HFF-Myc (cell line): Measurements from ENCODE around the gene NR5A1.

Source experiments
- DNase-seq: peaks from one replicate; pipeline ENCODE4 v3.0.0-alpha.2; 2011; ENCODE audit warnings: low read depth; ENCODE audit errors: extremely low read depth
- H3K4me3 ChIP-seq: replicated peaks from 2 replicates; pipeline ENCODE4 v1.5.1; 2011; ENCODE audit warnings: low read depth, mild to moderate bottlenecking, control low read depth, low read length
- TF ChIP-seq, protein P1 (sequence below): IDR thresholded peaks from 2 replicates; pipeline ENCODE4 v1.5.1; 2012; ENCODE audit warnings: mild to moderate bottlenecking, low read depth, low read length, control low read depth; ENCODE audit errors: missing control alignments

NR5A1 gene

DNA sequence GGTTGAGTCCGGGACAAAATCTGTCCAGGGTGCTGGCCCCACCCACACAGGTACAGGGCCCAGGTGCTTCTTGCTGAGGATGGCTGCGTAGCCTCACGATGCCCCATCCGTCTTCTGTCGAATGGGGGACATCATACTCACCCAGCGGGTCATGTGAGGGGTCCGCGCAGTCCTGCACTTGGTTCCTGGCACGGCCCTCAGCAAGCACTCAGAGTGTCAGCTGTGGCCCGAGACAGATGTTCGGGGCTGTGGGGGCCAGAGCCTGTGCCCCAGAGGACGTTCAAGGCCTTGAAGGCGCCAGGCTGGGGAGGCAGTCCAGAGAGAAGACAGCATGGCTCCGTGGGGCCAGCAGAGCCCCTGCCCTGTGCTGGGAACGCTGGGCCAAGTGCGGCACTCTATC lies 27.8 kb downstream of the NR5A1 start:
- no peak overlapping the region for H3K4me3 ChIP-seq
- TF ChIP-seq, protein P1, sequence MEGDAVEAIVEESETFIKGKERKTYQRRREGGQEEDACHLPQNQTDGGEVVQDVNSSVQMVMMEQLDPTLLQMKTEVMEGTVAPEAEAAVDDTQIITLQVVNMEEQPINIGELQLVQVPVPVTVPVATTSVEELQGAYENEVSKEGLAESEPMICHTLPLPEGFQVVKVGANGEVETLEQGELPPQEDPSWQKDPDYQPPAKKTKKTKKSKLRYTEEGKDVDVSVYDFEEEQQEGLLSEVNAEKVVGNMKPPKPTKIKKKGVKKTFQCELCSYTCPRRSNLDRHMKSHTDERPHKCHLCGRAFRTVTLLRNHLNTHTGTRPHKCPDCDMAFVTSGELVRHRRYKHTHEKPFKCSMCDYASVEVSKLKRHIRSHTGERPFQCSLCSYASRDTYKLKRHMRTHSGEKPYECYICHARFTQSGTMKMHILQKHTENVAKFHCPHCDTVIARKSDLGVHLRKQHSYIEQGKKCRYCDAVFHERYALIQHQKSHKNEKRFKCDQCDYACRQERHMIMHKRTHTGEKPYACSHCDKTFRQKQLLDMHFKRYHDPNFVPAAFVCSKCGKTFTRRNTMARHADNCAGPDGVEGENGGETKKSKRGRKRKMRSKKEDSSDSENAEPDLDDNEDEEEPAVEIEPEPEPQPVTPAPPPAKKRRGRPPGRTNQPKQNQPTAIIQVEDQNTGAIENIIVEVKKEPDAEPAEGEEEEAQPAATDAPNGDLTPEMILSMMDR = no peak
- DNase-seq = no peak

DNA sequence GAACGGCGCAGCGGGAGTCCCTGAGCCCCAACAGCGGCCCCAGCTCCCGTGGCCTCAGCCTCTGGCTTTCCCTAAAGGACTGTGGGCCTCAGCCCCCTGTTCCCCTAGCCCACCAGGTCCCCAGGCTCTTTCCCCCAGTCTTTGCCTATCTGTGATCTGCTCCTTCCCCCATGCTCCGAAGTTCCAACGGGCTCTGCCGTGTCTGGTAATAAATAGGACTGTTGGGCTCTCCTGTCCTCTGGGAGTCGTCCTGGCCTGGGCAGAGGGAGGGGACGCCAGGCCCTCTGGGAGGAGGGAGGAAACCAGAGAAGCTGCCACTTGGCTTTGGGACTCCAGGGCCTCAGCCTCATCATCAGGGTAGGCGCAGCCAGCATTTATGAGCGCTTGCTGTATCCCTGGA lies 28.8 kb downstream of the NR5A1 start:
- H3K4me3 ChIP-seq = no peak overlapping the region
- TF ChIP-seq, protein P1 = no peak
- no peak for DNase-seq

DNA sequence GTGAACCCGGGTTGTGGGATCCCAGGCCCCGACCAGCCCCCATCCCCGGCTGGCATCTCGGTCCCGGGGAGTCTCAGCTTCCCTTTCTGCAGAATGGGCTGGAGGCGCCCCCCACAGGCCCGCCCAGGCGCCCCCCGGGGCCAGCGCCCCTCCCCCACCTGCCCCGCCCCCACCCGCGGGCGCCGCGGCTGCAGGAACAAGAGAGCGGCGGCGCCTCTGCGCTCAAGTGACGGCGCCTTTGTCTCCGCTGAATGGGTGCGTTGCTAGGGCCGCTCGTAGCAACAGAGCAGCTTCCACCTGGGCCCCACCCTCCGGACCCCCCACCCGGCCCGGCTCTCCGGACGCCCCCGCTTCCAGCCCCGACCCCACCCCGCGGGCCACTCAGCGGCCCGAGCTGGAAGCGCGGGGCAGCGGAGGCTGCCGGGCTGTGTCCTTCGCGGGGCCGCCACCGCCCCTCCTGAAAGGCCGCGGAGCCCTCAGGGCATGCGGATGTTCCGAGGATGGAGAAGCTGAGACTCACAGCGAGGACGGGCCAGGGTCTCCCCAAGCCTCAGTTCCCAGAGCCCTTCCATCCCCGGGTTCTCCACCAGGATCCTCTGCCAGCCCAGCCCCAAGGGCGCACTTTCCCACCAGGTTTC lies 29.4 kb downstream of the NR5A1 start:
- no peak for DNase-seq
- TF ChIP-seq, protein P1 = no peak
- H3K4me3 ChIP-seq = no peak overlapping the region

DNA sequence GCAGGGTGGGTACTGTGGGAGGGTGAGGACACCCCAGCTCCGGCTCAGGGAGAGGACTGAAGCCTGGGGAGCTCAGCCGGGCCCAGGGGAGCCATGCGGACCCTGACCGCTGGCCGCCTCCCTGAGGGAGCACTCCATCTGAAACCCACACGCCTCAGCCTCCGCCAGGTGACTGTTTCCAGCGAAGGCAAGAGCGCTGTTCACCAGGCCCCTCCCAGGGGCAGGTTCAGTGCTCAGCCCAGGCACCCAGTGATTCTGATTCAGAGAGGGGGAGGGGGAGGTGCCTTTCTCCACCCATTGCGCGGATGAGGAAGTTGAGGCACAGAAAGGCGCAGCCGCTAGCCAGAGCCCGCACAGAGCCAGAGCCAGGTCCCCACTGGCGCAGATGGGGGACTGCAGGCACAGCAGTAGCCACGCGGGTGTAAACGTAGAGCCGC lies 30.0 kb downstream of the NR5A1 start:
- DNase-seq = no peak
- no peak overlapping the region for H3K4me3 ChIP-seq
- TF ChIP-seq, protein P1 = no peak

DNA sequence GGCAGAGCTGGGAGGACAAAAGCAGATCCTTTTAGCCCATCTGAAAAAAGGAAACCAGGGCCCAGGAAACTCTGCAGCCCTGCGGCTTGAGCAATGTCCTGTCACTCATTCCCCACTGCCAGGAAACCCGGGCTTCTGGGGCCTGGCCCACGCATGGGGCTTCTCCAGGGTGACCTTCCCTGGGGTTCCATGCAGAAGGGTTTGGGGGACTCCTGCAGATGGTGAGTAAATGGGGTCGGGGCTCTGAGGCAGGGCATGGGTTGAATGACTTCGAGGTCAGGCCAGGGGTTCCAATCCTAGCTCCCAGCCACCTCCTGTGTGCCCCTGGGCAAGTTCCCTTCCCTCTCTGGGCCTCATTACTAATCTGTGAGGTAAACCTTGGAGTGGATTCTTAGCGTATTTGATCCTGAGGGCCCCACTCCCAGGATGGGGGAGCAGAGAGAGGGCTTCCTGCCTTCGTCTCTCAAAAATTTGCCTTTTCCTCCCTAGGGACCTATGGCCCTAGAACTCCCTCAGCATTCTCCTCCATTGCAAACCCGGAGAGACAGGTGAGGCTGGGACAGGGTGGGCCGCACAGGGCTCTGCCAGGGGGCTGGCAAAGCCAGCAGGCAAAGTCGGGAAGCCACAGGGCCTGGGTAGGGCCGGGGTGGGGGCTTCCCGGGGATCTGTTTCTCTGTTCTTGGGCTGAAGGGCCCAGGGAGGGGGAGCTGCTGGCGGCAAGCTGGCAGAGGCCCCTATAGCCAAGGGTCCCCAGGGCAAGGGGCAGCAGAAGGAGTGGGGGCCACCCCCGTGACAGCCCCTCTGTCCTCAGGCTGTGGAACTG lies 31.1 kb downstream of the NR5A1 start:
- TF ChIP-seq, protein P1 = no peak
- no peak overlapping the region for H3K4me3 ChIP-seq
- DNase-seq = no peak

DNA sequence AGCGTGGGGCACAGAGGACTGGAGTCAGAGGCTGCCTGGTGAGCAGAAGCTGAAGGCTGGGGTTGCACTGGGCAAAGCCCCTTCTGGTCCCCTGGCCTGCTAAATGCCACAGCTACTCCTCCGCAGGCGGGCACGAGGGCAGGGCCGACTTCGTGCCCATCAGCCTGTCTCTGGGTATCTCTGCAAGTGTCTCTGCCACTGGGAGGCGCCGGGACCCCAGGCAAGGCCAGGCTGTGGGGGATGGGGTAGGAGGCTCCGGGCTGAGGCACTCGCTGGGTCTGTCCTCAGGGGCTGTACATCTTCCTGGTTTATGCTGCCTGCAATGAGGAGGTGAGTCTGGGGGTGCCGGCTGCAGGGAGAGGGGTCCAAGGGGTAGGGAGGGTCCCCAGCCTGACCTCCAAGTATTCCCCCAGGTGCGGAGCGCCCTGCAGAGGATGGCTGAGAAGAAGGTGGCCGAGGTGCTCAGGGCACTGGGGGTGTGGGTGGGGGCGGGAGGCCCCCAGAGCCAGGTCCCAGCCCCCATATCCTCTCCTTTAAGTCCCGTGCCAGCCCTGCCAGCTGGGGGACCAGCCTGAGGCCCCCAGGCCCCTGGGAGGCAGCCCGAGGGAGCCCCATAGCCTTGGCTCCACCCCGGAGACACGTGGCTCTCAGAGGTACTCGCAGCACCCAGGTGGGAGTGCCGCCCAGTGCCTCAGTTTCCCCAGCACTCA lies 31.9 kb downstream of the NR5A1 start:
- no peak overlapping the region for H3K4me3 ChIP-seq
- TF ChIP-seq, protein P1 = no peak
- no peak for DNase-seq
